Epithelial cell of esophagus (primary cell): ENCODE results near the gene SPINT1.

ENCODE experiments used
- DNase-seq: peaks from one replicate; pipeline ENCODE4 v3.0.0; 2010; ENCODE audit warnings: low read depth
- H3K4me3 ChIP-seq: 2 replicates; pipeline ENCODE4 v1.5.1; 2011; ENCODE audit warnings: mild to moderate bottlenecking, low read length, control low read depth
- CTCF ChIP-seq: IDR thresholded peaks from 2 replicates; pipeline ENCODE4 v1.5.1; 2011; ENCODE audit warnings: low read depth, mild to moderate bottlenecking, low read length, control low read depth, inconsistent platforms; ENCODE audit not compliant: insufficient read depth; ENCODE audit errors: missing control alignments

SPINT1 gene

DNA sequence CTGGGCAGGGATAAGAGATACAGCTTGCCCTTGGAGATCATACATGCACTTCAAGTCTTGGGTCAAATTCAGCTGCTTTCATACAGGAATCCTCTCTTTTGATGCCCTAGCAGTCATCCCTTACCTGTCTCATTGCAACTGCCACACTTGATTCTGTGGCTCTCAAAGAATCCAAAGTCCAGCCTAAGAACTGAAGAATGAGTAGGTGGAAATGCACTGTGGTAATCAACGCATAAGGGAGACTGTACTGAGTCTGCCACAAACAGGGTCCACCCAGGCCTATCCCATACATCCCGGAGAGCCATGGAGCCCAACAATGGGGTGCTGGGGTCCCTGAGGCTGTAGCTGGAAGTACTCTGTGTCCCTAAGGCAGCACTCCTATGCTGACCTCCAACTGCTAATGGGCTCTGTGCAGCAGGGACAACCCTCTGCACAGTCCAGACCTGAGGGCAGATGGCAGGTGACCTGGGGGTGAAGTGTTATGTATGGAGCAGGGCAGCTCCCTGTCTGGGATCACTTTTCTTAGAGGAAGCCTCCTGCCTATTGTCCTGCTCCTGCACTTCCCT lies 48.7 kb downstream of the SPINT1 start:
- no peak overlapping the region for H3K4me3 ChIP-seq
- no peak for TF ChIP-seq CTCF

DNA sequence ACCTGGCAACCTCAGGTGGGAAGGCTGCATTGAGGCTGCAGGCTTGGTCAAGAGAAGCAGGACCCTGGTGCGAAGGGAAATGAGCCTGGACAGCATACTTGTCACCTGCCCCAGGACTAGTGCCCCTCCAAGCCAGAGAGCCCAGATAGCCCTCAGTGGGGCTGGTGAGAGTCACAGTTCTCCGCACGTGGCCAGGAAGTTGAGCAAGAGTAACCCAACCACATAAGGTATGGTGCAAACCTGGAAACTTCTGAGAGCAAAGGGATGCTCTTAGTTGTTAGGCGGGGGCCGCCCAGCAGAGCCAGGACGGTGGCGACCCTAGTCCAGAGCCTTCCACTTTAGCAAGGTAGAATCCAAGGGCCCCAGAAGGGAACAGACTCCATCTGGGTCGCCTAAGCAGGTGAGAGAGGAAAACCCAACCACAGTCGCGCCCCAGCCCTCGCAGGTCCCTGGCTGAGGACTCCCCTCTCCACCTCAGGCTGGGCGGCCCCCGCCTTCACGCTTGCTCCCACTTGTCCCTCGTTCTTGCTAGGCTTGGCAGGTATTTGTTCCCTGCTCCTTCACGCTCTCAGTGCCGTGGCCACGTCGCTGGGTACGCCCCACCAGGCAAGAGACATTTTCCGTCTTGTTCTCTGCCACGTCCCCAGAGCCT lies 49.3 kb downstream of the SPINT1 start:
- no peak for TF ChIP-seq CTCF
- no peak overlapping the region for H3K4me3 ChIP-seq
- DNase-seq: peak; percentile 77

More for the DNA sequence above, 48.7 kb downstream of the SPINT1 start:
- no peak for DNase-seq

DNA sequence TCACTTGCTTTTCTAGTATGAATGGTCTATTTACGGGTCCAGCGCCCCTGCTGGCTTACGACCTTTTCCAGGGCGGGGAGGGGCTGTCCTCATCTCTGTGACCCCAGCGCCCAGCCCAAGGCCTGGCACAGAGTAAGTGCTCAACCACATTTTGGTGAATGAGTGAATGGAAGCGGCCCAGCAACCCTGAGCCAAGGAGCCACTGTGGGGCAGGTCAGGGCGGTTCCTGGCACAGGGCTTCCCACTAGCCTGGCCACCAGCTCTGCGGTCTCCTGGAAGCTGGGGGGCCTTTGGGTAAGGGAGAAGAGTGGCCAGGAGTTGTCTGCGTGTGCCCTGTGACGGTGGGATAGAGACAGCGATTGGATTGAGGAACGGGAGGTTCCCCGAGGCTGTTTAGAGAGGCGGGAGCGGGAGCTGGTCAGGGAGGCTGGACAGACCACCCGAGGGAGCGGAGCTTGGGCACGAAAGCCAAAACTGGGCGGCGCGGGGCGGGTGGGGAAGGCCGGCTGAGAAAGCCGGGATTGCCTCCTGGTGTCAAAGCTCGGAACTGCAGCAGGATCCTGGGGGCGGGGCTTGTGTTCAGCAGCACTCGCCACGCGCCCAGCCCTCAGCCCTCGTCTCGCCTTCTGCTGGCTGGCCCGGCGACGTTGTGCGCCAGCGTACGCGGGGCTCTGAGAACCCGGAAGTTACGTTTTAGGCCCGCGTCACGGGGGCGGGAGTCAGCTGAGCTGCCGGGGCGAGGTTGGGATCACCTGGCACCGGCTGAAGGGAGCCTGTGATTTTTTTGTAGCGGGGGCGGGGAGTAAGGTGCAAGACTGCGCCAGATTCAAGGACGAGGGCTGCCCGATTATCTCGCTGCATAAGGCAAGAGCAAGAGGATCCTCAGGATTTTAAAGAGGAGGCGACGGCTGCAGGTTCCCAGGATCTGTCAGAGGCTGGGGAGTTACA lies 50.2 kb downstream of the SPINT1 start, which contains the start of gene VPS18:
TSS of gene VPS18 (plus strand) at position 718 of the 948 bp plus-strand sequence. CDS start 319 bp downstream, outside the sequence.
- peak; percentile 82 for TF ChIP-seq CTCF
- H3K4me3 ChIP-seq: peak within 1 kb of the TSS; percentile 78
- peak; percentile 99 for DNase-seq

- H3K4me3 ChIP-seq: peak overlapping the region; percentile 78
- DNase-seq: peak; percentile 71
- TF ChIP-seq CTCF: peak; percentile 59
Observed at GRCh38 chr15:40894681-40895448, 51.0 kb downstream of the SPINT1 start.

DNA sequence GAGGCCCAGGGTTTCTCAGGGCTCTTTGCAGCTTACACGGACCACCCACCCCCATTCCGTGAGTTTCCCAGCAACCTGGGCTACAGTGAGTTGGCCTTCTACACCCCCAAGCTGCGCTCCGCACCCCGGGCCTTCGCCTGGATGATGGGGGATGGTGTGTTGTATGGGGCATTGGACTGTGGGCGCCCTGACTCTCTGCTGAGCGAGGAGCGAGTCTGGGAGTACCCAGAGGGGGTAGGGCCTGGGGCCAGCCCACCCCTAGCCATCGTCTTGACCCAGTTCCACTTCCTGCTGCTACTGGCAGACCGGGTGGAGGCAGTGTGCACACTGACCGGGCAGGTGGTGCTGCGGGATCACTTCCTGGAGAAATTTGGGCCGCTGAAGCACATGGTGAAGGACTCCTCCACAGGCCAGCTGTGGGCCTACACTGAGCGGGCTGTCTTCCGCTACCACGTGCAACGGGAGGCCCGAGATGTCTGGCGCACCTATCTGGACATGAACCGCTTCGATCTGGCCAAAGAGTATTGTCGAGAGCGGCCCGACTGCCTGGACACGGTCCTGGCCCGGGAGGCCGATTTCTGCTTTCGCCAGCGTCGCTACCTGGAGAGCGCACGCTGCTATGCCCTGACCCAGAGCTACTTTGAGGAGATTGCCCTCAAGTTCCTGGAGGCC lies 55.8 kb downstream of the SPINT1 start:
- no peak overlapping the region for H3K4me3 ChIP-seq
- DNase-seq: no peak
- no peak for TF ChIP-seq CTCF

GRCh38 chr15:40900256-40901052 lies 56.6 kb downstream of the SPINT1 start:
- no peak for DNase-seq
- no peak overlapping the region for H3K4me3 ChIP-seq
- TF ChIP-seq CTCF: no peak
